ENCODE results near the gene KCNK4.

Gene KCNK4

GRCh38 chr11:64290352-64291261 is 495 bp upstream of the KCNK4 start:
- DNase-seq (ENCODE audit: low read depth, low spot score) = no peak

- no peak for DNase-seq (ENCODE audit: low read depth, low spot score)
Observed at GRCh38 chr11:64291752-64292459, 804 bp downstream of the KCNK4 start.

GRCh38 chr11:64292460-64293254 is 1.6 kb downstream of the KCNK4 start:
- no peak for DNase-seq (ENCODE audit: low read depth, low spot score)

- DNase-seq (ENCODE audit: low read depth, low spot score) = no peak
Observed at GRCh38 chr11:64294774-64295173, 3.7 kb downstream of the KCNK4 start.

GRCh38 chr11:64295760-64296159 is 4.7 kb downstream of the KCNK4 start:
- DNase-seq (ENCODE audit: low read depth, low spot score) = no peak

- DNase-seq (ENCODE audit: low read depth, low spot score) = no peak
Observed at GRCh38 chr11:64296236-64296635, 5.1 kb downstream of the KCNK4 start.

- no peak for DNase-seq (ENCODE audit: low read depth, low spot score)
Observed at GRCh38 chr11:64296830-64297698, 6.0 kb downstream of the KCNK4 start.

GRCh38 chr11:64297699-64298358 is 6.7 kb downstream of the KCNK4 start:
- DNase-seq (ENCODE audit: low read depth, low spot score) = no peak

GRCh38 chr11:64298966-64299846 is 8.1 kb downstream of the KCNK4 start:
- no peak for DNase-seq (ENCODE audit: low read depth, low spot score)

GRCh38 chr11:64299847-64300648 is 8.9 kb downstream of the KCNK4 start, which contains the start of gene CATSPERZ:
Gene CATSPERZ (plus strand): TSS chr11:64300358. CDS start chr11:64300411, 53 bp downstream.
- no peak for DNase-seq (ENCODE audit: low read depth, low spot score)

GRCh38 chr11:64303109-64304031 is 12.3 kb downstream of the KCNK4 start:
- no peak for DNase-seq (ENCODE audit: low read depth, low spot score)

- no peak for DNase-seq (ENCODE audit: low read depth, low spot score)
Observed at GRCh38 chr11:64304032-64304315, 12.9 kb downstream of the KCNK4 start.

GRCh38 chr11:64304316-64305072 is 13.4 kb downstream of the KCNK4 start:
- peak; percentile 82 for DNase-seq (ENCODE audit: low read depth, low spot score)

GRCh38 chr11:64305075-64305690 is 14.1 kb downstream of the KCNK4 start, which contains the start of gene ESRRA:
Gene ESRRA (plus strand): TSS chr11:64305524. CDS start chr11:64307180, 1,656 bp downstream.
- DNase-seq (ENCODE audit: low read depth, low spot score) = peak; percentile 98

GRCh38 chr11:64305691-64306562 is 14.8 kb downstream of the KCNK4 start:
- DNase-seq (ENCODE audit: low read depth, low spot score) = peak; percentile 49

- no peak for DNase-seq (ENCODE audit: low read depth, low spot score)
Observed at GRCh38 chr11:64306563-64306875, 15.4 kb downstream of the KCNK4 start.

Measured in activated CD4-positive, CD25-positive, alpha-beta regulatory T cell treated with anti-CD3 and anti-CD28 coated beads, Interleukin-2, amount 50 U/mL, for 16 hours (primary cell).